Eye (tissue), 1 donor: ENCODE results near the gene ATRN.
"Not testable (repeated sequence)": the region's sequence is repeated elsewhere in the genome, so short reads cannot be mapped to it uniquely, and the experiment has no call there.

Source experiments
- DNase-seq: peaks from one replicate; pipeline ENCODE4 v3.0.0-alpha.2; 2015

The ATRN gene

GRCh38 chr20:3470627-3471396, at the start of gene ATRN:
Gene ATRN, plus strand, starts transcription at chr20:3471018. Its CDS starts 90 bp downstream, at chr20:3471108.
- DNase-seq = peak; percentile 97

DNA sequence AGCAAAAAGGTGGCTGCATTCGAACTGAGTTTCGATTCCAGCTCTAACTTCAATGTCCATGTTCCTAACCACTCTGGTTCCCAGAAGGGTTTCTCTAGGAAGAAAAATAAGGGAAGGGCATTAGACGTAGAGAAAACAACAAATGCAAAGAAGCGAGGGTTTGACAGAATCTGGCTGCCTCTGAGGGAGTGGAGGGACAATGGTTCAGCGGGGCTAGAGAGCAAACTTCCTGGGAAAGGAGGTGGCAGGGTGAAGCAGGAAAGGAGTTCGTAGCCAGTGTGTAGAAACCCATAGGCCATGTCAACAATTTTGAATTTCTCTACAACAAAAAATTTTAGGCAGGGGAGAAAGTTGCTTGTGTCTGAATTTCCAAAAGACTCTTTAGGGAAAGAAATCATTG, 48.8 kb upstream of the ATRN start:
- DNase-seq = no peak

DNA sequence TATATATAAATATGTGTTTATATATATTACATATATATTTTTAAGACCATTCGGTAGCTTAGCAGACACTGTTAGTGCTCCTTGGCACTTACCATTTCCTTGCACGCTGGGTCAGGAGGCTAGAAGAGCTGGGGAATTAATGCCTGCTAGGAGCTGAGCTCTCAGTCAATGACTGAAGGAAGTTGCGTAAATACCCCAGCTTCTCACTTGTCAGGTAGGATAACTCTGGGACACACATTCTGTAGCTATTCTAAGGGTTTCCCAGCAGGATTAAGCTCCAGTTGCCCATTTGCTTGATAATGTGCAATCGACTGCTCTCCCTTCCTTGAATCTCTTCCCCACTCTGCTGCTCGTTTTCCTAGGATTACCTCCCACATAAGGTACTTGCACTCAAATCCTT, 47.7 kb upstream of the ATRN start:
- DNase-seq = no peak

DNA sequence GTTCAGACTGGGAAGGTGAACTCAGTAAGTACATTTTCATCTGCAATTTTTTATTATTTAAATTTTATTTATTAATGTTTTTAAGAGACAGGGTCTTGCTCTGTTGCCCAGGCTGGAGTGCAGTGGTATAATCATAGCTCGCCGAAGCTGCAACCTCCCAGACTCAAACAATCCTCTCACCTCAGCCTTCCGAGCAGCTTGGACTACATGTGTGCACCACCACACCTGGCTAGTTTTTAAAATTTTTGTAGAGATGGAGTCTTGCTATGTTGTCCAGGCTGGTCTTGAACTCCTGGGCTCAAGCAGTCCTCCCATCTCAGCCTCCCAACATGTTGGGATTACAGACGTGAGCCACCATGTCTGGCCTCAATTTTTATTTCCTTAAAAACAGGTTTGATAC, 44.1 kb upstream of the ATRN start:
- DNase-seq = not testable (repeated sequence)

DNA sequence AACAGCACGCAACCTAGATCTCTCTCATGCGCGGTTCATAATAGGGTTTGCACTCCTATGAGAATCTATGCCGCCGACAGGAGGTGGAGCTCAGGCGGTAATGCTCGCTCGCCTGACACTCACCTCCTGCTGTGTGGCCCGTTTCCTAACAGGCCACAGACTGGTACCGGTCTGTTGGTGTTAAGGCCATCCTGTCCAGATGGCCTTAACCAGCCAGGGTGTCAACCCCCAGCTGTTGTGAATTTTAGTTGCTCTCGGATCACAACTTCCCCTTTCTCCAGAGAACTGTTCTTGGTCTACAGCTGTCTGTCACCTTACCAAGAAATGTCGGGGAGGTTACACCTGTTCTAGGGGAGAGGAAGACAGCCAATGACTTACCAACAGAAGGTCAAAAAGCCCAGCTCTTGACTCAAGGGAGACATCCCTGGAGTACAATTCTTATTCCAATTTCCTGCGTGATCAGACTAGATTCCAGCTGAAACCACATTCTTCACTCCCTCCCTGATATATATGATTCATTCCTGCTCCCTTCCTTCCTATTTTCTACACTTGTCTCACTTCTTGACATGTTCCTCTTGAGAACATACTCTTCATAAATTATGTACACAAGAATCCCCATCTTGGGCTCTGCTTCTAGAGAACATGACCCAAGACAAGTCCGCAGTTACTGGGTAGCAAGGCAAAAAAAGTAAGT, 40.3 kb upstream of the ATRN start:
- no peak for DNase-seq

DNA sequence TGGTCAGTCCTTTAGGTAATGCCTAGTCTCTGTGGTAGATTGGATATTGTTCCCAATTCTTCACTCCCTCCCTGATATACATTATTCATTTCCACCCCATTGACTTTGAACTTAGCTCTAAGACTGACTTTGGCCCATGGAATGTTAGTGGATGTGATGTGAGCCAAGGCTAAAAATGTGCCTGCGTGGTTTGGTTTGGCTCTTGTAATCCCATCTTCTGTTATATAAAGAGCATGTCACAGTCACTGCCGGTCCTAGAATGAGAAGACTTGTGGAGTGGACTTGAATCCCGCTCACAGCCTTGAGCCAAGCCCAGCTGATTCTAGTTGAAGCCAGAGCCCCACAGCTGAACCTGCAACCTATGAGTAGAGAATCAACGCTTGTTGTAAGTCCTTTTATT, 39.7 kb upstream of the ATRN start:
- no peak for DNase-seq

DNA sequence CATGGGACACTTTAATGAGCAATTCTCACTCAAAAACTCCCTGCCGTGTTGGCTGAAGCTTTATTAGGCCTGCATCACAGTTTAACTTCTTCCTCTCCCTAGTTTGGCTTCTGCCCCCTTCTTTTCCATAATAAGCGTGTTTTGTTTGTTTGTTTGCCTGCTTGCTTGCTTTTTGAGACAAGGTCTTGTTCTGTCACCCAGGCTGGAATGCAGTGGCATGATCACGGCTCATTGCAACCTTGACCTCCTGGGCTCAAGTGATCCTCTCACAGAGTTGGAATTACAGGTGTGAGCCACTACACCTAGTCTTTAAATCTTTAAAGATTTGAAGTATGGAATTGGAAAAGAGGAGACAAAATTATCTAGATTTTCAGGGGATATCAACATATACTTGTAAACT, 38.0 kb upstream of the ATRN start:
- DNase-seq = no peak

- no peak for DNase-seq
These were observed 37.1 kb upstream of the ATRN start for GRCh38 chr20:3433744-3434143.

DNA sequence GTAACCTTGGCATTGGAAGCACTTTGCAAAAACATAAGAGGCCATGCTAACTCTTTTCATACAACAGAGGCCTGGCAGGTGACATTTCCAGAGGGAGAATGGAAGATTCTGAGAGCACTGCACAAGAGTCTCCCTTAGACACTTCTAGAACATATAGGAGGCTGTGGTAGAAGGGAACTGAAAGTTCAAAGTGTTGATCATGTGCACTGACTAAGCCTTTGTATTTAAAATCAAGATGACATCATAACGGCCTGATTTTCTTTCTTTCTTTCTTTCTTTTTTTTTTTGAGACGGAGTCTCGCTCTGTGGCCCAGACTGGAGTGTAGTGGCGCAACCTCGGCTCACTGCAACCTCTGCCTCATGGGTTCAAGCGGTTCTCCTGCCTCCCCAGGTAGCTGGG, 36.6 kb upstream of the ATRN start:
- DNase-seq = no peak

- no peak for DNase-seq
These were observed 33.8 kb upstream of the ATRN start for GRCh38 chr20:3436864-3437574.

DNA sequence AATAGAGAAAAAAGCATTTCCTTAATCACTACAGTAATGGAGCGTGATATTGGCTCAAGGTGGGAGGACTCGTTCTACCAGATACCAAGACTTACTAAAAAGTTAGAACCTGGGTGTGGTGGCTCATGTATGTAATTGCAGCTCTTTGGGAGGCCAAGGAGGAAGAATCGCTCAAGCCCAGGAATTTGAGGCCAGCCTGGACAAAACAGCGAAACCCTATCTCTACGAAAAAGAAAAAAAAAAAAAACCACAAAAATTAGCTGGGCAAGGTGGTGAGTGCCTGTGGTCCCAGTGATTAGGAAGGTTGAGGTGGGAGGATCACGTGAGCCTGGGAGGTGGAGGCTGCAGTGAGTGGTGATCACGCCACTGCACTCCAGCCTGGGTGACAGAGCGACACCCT, 24.0 kb upstream of the ATRN start:
- DNase-seq = no peak

GRCh38 chr20:3447321-3447720, 23.5 kb upstream of the ATRN start:
- DNase-seq = no peak

DNA sequence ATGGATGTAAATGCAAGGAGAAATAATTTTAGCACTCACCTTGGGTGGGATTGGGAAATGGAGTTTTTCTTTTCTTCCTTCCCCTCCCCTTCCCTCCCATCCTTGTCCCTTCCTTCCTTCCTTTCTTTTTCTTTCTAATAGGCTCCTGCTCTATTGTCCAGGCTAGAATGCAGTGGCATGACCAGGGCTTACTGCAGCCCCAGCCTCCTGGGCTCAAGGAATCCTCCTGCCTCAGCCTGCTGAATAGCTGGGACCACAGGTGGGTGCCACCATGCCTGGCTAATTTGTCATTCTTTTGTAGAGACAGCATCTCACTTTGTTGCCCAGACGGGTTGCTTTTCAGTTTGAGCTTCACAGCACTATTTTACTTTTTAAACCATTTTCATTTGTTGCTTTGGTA, 21.5 kb upstream of the ATRN start:
- no peak for DNase-seq

DNA sequence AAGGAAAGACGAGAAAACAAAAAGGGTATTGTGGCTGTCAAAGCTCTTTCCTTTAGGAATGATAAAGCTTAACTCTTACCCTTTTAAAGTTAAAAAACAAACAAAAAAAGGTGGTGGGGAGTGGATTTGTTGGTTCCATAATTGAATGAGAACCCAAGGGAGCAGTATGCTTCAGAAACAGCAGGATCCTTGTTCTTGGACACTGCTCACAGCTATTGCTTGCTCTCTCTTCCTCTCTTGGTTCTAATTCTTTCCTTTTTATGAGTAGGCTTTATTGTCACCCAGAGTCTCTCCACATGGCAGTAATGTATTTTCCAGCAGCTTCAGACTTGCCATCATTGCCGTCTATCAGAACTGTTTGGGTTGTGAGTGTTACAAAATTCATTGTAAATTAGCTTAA, 18.7 kb upstream of the ATRN start:
- DNase-seq = no peak

DNA sequence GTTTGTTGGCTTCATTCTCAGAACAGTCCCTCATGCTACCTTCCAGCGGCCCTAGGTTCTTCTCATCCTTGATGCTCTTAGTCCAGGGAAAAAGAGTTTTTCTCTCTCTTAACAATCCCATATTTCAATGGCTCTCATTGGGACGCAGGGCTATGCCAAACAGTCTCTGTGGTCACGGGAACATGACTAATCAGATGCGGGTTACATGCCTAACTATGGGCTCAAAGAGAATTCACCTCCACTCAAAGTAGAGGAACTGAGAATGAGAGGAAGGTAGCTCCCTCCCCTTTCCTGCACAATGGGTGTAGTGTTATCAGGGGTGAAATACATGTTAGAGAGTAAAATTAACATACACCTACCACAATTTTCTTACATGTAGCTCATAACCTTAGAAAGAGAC, 18.1 kb upstream of the ATRN start:
- no peak for DNase-seq

DNA sequence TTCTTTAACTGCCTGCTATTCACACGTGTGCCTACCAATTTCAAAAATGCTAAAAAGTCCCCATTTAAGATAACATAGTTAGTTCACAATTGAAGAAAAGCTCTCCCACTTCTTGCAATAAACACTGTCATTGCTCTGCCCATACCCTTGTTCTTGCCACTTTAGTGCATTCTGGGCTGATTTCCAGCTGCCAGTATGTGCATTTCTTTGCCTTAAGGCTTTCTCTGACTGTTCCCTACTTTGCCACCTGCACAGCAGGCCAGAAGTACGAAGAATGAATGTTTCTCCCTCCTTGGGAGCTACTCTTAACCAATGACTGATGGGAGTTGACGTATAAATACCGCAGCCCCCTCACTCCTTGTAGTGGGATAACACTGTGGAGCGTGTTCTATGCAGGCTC, 16.0 kb upstream of the ATRN start:
- no peak for DNase-seq

- no peak for DNase-seq
These were observed 14.2 kb upstream of the ATRN start for GRCh38 chr20:3456648-3457047.

GRCh38 chr20:3459881-3460307, 10.9 kb upstream of the ATRN start:
- DNase-seq = no peak

DNA sequence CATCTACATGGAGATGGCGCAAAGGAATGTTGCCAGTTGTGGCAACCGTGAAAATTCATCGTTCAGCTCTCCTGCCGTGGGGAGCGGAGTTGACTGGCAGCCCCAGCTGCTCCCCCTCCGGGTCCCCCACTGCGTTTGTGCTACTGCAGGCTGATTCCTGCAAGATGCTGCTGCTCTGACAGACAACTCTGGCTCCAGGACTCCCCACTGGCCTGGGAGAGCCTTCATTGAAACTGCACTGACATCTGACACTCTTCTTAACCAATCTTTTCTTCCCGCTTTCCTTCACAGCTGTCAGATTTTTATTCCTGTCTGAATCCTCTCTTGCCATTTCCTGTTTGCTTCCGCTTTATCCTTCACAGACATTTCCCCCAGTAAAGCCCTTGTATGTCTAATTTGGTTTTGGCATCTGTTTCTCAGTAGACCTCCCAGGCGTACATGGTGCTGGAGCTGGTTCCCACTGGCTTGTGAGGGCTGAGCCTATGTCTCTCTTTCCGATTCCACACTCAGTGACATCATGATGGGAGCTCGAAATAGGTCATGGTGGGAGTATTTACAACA, 9.5 kb upstream of the ATRN start:
- DNase-seq = peak; percentile 64

GRCh38 chr20:3461911-3462677, 8.7 kb upstream of the ATRN start:
- no peak for DNase-seq

GRCh38 chr20:3464166-3464565, 6.7 kb upstream of the ATRN start:
- no peak for DNase-seq

DNA sequence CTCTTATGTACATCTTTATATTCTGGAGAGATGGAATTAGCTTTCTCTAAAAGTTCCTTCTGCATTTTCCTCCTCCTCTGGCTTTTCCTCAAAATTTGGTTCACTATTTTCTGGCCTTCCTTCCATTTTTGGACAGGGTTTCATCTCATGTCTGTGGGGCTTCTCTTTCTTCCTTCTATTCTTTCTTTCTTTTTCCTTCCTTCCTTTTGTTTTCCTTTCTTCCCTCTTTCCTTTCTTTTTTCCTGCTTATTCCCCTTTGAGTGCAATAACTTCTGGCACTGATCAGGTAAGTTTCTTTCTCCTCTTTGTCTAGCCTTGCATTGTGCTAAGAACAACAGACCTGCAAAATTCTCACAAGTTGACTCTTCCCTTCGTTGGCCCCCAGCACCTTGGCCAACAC, 5.5 kb upstream of the ATRN start:
- no peak for DNase-seq

GRCh38 chr20:3470208-3470626, 601 bp upstream of the ATRN start:
- DNase-seq = no peak
